B cell (primary cell): Measurements from ENCODE around the gene TIE1.

Experiments
- EZH2 ChIP-seq: IDR thresholded peaks from 2 replicates; pipeline ENCODE4 v1.6.1; 2012; ENCODE audit warnings: borderline replicate concordance, low read depth, mild to moderate bottlenecking, moderate library complexity, low read length; ENCODE audit not compliant: insufficient read depth, poor library complexity, severe bottlenecking
- TF ChIP-seq, protein P1 (sequence below): fragments of 200-600 bp; IDR thresholded peaks from one replicate; pipeline ENCODE4 v1.8.0; 2022; ENCODE audit warnings: antibody characterized with exemption, mild to moderate bottlenecking

- TF ChIP-seq, protein P1, sequence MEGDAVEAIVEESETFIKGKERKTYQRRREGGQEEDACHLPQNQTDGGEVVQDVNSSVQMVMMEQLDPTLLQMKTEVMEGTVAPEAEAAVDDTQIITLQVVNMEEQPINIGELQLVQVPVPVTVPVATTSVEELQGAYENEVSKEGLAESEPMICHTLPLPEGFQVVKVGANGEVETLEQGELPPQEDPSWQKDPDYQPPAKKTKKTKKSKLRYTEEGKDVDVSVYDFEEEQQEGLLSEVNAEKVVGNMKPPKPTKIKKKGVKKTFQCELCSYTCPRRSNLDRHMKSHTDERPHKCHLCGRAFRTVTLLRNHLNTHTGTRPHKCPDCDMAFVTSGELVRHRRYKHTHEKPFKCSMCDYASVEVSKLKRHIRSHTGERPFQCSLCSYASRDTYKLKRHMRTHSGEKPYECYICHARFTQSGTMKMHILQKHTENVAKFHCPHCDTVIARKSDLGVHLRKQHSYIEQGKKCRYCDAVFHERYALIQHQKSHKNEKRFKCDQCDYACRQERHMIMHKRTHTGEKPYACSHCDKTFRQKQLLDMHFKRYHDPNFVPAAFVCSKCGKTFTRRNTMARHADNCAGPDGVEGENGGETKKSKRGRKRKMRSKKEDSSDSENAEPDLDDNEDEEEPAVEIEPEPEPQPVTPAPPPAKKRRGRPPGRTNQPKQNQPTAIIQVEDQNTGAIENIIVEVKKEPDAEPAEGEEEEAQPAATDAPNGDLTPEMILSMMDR = peak; percentile 24
- no peak for TF ChIP-seq EZH2
Measured at GRCh38 chr1:43358121-43358745, 57.5 kb downstream of the TIE1 start.
